Heart left ventricle (tissue), 13 donors: ENCODE data around the gene CRY1.

Source experiments
- POLR2A ChIP-seq, 2 donors: fragments of 450-650 bp; IDR thresholded peaks; one replicate each; pipeline ENCODE4 v1.6.1; 2017; ENCODE audit warnings: antibody characterized with exemption in 2 of 2, mild to moderate bottlenecking in 2 of 2, moderate library complexity in 2 of 2
- TF ChIP-seq, protein P1 (sequence below), 12 donors: fragments of 200-600 bp; sonication (generic) in 4 of 12; IDR thresholded peaks; one replicate each; pipeline versions ENCODE4 v1.5.0 to v1.8.0; 2018 to 2022; ENCODE audit warnings: antibody characterized with exemption in 12 of 12, mild to moderate bottlenecking in 5 of 12
- donor health status: ischemic (EF 13 %, LVEDD 7.1; RV severe dilation, severe dysfunction).
- donor health status: DM: no; HTN: yes; CAD: no.
- donor health status: DM: no; HTN: no; CAD: no.
- donor health status: ischemic (EF 25% LVEDD 6.9; RV normal size, moderate dysfunction).
- donor health status: ischemic (EF 25% LVEDD 5.7; RV mildly dilated, moderate dysfunction).
- donor health status: ischemic (EF 35%, LVEDD 5.7; RV mildly dilated, moderate dysfunction).
- donor health status: nonischemic (EF 11% LVEDD 7.7; RV severe dilation, severe dysfunction).
- donor health status: DM: yes; HTN: yes; CAD: no.
- donor health status: PGD.
- donor health status: ischemic (EF 29% LVEDD 5.4; RV normal size, mild dysfunction).
- donor health status: nonischemic (EF 23%, LVEDD 6.1; RV moderate dilation, normal function).

DNA sequence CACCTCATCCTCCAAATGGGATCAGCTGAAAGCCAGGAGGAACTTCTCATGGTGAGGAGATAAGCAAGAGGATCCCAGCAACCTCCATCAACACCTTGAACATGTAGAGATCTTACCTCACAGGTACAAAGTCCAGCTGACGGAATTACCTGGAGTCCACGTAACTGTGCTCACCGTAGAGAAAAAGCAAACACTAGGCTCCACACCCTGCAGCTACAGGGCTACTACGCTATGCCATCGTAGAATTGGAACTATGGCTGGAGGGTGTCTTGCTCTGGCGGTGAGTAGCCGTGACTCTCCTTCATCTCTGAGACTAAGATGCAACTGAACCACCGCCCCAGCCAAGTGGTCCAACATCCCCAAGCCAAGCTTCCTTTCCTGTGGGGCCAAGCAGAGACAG, 50.5 kb downstream of the CRY1 start:
- TF ChIP-seq, protein P1, sequence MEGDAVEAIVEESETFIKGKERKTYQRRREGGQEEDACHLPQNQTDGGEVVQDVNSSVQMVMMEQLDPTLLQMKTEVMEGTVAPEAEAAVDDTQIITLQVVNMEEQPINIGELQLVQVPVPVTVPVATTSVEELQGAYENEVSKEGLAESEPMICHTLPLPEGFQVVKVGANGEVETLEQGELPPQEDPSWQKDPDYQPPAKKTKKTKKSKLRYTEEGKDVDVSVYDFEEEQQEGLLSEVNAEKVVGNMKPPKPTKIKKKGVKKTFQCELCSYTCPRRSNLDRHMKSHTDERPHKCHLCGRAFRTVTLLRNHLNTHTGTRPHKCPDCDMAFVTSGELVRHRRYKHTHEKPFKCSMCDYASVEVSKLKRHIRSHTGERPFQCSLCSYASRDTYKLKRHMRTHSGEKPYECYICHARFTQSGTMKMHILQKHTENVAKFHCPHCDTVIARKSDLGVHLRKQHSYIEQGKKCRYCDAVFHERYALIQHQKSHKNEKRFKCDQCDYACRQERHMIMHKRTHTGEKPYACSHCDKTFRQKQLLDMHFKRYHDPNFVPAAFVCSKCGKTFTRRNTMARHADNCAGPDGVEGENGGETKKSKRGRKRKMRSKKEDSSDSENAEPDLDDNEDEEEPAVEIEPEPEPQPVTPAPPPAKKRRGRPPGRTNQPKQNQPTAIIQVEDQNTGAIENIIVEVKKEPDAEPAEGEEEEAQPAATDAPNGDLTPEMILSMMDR (IDR thresholded peaks at IDR 0.05) = no peak
- TF ChIP-seq POLR2A (IDR thresholded peaks at IDR 0.05) = no peak
